Osteoblast (primary cell): Measurements from ENCODE around the gene MED16. TPM values are rescaled to one million over a fixed set of nuclear protein-coding genes. Genes with fewer than 3 reads are reported as not detected.
A peak's percentile ranks its signal among the peaks of the same experiment; 100 is the strongest.

Experiments
- DNase-seq: peaks from one replicate; pipeline ENCODE4 v3.0.0; 2011; ENCODE audit warnings: low spot score, mixed read lengths; ENCODE audit not compliant: insufficient read length; ENCODE audit errors: missing footprints
- H2AFZ ChIP-seq: 2 replicates; pipeline ENCODE4 v1.6.0; 2011; ENCODE audit warnings: mild to moderate bottlenecking, low read length
- H3K27ac ChIP-seq: 2 replicates; pipeline ENCODE4 v1.5.1; 2011; ENCODE audit warnings: mild to moderate bottlenecking, low read depth, low read length, moderate library complexity
- H3K27me3 ChIP-seq: 2 replicates; pipeline ENCODE4 v1.6.0; 2012; ENCODE audit warnings: mild to moderate bottlenecking, control low read depth, inconsistent platforms, low read length, moderate library complexity; ENCODE audit not compliant: insufficient read depth
- H3K36me3 ChIP-seq: 2 replicates; pipeline ENCODE4 v1.5.1; 2011; ENCODE audit warnings: mild to moderate bottlenecking, low read length, control low read depth, moderate library complexity; ENCODE audit not compliant: insufficient read depth
- H3K4me1 ChIP-seq: 2 replicates; pipeline ENCODE4 v1.5.1; 2011; ENCODE audit warnings: mild to moderate bottlenecking, low read length, control low read depth, moderate library complexity; ENCODE audit not compliant: insufficient read depth
- H3K4me2 ChIP-seq: 2 replicates; pipeline ENCODE4 v1.6.0; 2011; ENCODE audit warnings: mild to moderate bottlenecking, low read length; ENCODE audit not compliant: insufficient read depth
- H3K4me3 ChIP-seq: fragments of 200-600 bp; sonication (generic); 3 replicates; pipeline ENCODE4 v1.5.1; 2012; ENCODE audit warnings: mild to moderate bottlenecking, low read length, inconsistent platforms; ENCODE audit not compliant: insufficient read depth
- H3K79me2 ChIP-seq: 2 replicates; pipeline ENCODE4 v1.6.0; 2012; ENCODE audit warnings: mild to moderate bottlenecking, low read length, control low read depth, inconsistent platforms; ENCODE audit not compliant: insufficient read depth
- H3K9me3 ChIP-seq: 2 replicates; pipeline ENCODE4 v1.5.1; 2011; ENCODE audit warnings: low read depth, low read length, control low read depth
- H4K20me1 ChIP-seq: 2 replicates; pipeline ENCODE4 v1.6.0; 2012; ENCODE audit warnings: mild to moderate bottlenecking, low read length, control low read depth; ENCODE audit not compliant: insufficient read depth
- CTCF ChIP-seq: IDR thresholded peaks from 2 replicates; pipeline ENCODE4 v1.5.1; 2011; ENCODE audit warnings: mild to moderate bottlenecking, low read depth, low read length, moderate library complexity; ENCODE audit errors: extremely low read depth
- total RNA-seq: library from RNA; depleted of rRNA; stranded (reverse); fragments of >200 nt; gene quantifications from 2 replicates; pipeline ENCODE4 v1.2.3, GENCODE V29; 2012

The MED16 gene
- total RNA-seq, 1 donor: 20.6 TPM

- Histone ChIP-seq H3K27ac (no peak overlapping the region), H3K4me2 (no peak overlapping the region), H4K20me1 (no peaks in the 10 kb centered on the region), H3K36me3 (no peaks in the 10 kb centered on the region), H3K79me2 (peaks cover 8% of the 10 kb centered on the region), H3K4me3 (no peak overlapping the region), H3K27me3 (peaks cover 41% of the 10 kb centered on the region), H2AFZ (no peak overlapping the region), H3K9me3 (no peaks in the 10 kb centered on the region), H3K4me1 (peaks cover 6% of the 10 kb centered on the region)
- DNase-seq: no peak
- no peak for TF ChIP-seq CTCF
Observed at GRCh38 chr19:916645-917322, 23.8 kb upstream of the MED16 start.

- peak; percentile 100 for DNase-seq
- H3K4me2 ChIP-seq: peak within 1 kb of the TSS; percentile 68
- no peak for TF ChIP-seq CTCF
- peaks cover 17% of the 10 kb centered on the region for H3K27me3 ChIP-seq
- H2AFZ ChIP-seq: peak within 1 kb of the TSS; percentile 56
- H3K27ac ChIP-seq: peak within 1 kb of the TSS; percentile 70
- H4K20me1 ChIP-seq: peaks cover 13% of the 10 kb centered on the region
- peak within 1 kb of the TSS; percentile 85 for H3K4me3 ChIP-seq
- H3K36me3 ChIP-seq: no peaks in the 10 kb centered on the region
- H3K9me3 ChIP-seq: no peaks in the 10 kb centered on the region
- H3K79me2 ChIP-seq: peaks cover 30% of the 10 kb centered on the region
- peaks cover 10% of the 10 kb centered on the region for H3K4me1 ChIP-seq
Observed at GRCh38 chr19:913080-913748, 20.2 kb upstream of the MED16 start, which contains the start of gene R3HDM4. Gene R3HDM4, minus strand, starts transcription at chr19:913219. Its CDS starts 62 bp downstream, at chr19:913157.

GRCh38 chr19:912181-913079 lies 19.4 kb upstream of the MED16 start:
- Histone ChIP-seq H3K4me2 (peak overlapping the region; percentile 53), H4K20me1 (peaks cover 17% of the 10 kb centered on the region), H3K27ac (no peak overlapping the region), H3K36me3 (no peaks in the 10 kb centered on the region), H3K27me3 (peaks cover 9% of the 10 kb centered on the region), H2AFZ (peak overlapping the region; percentile 56), H3K9me3 (no peaks in the 10 kb centered on the region), H3K4me3 (peak overlapping the region; percentile 85), H3K4me1 (peaks cover 10% of the 10 kb centered on the region), H3K79me2 (peaks cover 34% of the 10 kb centered on the region)
- peak; percentile 93 for DNase-seq
- TF ChIP-seq CTCF: no peak
